Panc1 (cell line): ENCODE measurements around the gene VSX1. TPM values are rescaled to one million over a fixed set of nuclear protein-coding genes. Genes with fewer than 3 reads are reported as not detected.

ENCODE experiments used
- ATAC-seq: fragments of 200-7000 bp; cut with Tn5 transposase; 2 replicates; pipeline ENCODE4 v1.9.1; 2020; ENCODE audit warnings: mild to moderate bottlenecking, moderate library complexity
- BruUV-seq: library from RNA; stranded (reverse); fragments of 400-500 nt; replicated peaks from 2 replicates; lab custom pipeline; 2021; lab: Mats Ljungman, UMichigan
- CTCF ChIA-PET: fragments of 300-600 bp; sonication (Branson Sonifier 250); formaldehyde crosslinking; loops from one replicate; lab custom pipeline; 2022; ENCODE audit warnings: antibody characterized with exemption; lab: Charles Lee
- POLR2A ChIA-PET: fragments of 300-600 bp; sonication (Branson Sonifier 250); formaldehyde crosslinking; loops from one replicate; lab custom pipeline; 2022; ENCODE audit warnings: antibody characterized with exemption; lab: Charles Lee
- DNase-seq: peaks from one replicate; pipeline ENCODE4 v3.0.0-alpha.2; 2010; ENCODE audit warnings: low read depth, low spot score
- H3K27ac ChIP-seq: 2 replicates; pipeline ENCODE4 v1.5.1; 2011; ENCODE audit warnings: mild to moderate bottlenecking, low read length, inconsistent platforms
- H3K27me3 ChIP-seq: fragments of 200-500 bp; sonication (Bioruptor generic); 2 replicates; pipeline ENCODE4 v1.6.0; 2014; ENCODE audit warnings: low read length, inconsistent platforms; ENCODE audit not compliant: control insufficient read depth, insufficient read depth
- H3K36me3 ChIP-seq: fragments of 200-500 bp; sonication (Bioruptor generic); 2 replicates; pipeline ENCODE4 v1.5.1; 2014; ENCODE audit warnings: inconsistent platforms, mild to moderate bottlenecking, low read length, moderate library complexity; ENCODE audit not compliant: control insufficient read depth, insufficient read depth
- H3K4me1 ChIP-seq: 2 replicates; pipeline ENCODE4 v1.5.1; 2011; ENCODE audit warnings: inconsistent platforms, mild to moderate bottlenecking, low read length, moderate library complexity; ENCODE audit not compliant: control insufficient read depth, insufficient read depth
- H3K4me3 ChIP-seq, 2 experiments: 2 replicates each; pipeline ENCODE4 v1.5.1; 2011 to 2012; ENCODE audit warnings: low read depth in 2 of 2, low read length in 2 of 2, mild to moderate bottlenecking in 2 of 2, inconsistent platforms in 1 of 2, moderate library complexity in 1 of 2
- H3K9me3 ChIP-seq: fragments of 200-500 bp; sonication (Bioruptor generic); 2 replicates; pipeline ENCODE4 v1.5.1; 2014; ENCODE audit warnings: low read depth, mild to moderate bottlenecking, inconsistent platforms, low read length, moderate library complexity; ENCODE audit not compliant: control insufficient read depth, insufficient read depth
- POLR2AphosphoS5 ChIP-seq: IDR thresholded peaks from 2 replicates; pipeline ENCODE4 v1.6.1; 2012; ENCODE audit warnings: mild to moderate bottlenecking, low read depth, low read length, moderate library complexity
- SIN3A ChIP-seq: IDR thresholded peaks from 2 replicates; pipeline ENCODE4 v1.6.1; 2012; ENCODE audit warnings: low read depth, mild to moderate bottlenecking, low read length, moderate library complexity, borderline replicate concordance; ENCODE audit not compliant: insufficient read depth
- TCF7L2 ChIP-seq: IDR thresholded peaks from 2 replicates; pipeline ENCODE4 v1.6.1; 2011; ENCODE audit warnings: mild to moderate bottlenecking, low read depth, low read length, inconsistent platforms
- in situ Hi-C: cut with HindIII; loops from 2 replicates; pipeline ENCODE4 v1.10.0; 2016; ENCODE audit warnings: low sequenced_read_pairs, low pct_unique_long_range_greater_than_20kb
- intact Hi-C: fragments of 100-400 bp; cut with micrococcal nuclease; formaldehyde crosslinking; loops from one replicate; pipeline ENCODE4 v1.10.0; 2022; ENCODE audit not compliant: unreplicated experiment
- total RNA-seq: library from RNA; stranded (reverse); gene quantifications from one replicate; pipeline ENCODE4 v1.2.1, GENCODE V29; 2021; ENCODE audit not compliant: unreplicated experiment
- TF ChIP-seq, protein P1 (sequence below): fragments of 450-650 bp; IDR thresholded peaks from 2 replicates; pipeline ENCODE4 v1.5.1; 2017; ENCODE audit warnings: mild to moderate bottlenecking
- TF ChIP-seq, protein P2 (sequence below), 2 experiments: IDR thresholded peaks; 2 replicates each; pipeline ENCODE4 v1.6.1; 2011 to 2012; ENCODE audit warnings: low read depth in 2 of 2, control low read depth in 1 of 2, low read length in 1 of 2, mild to moderate bottlenecking in 1 of 2, moderate library complexity in 1 of 2; ENCODE audit not compliant: insufficient read depth in 1 of 2

VSX1 gene
- total RNA-seq, 1 experiment from 2014 or later: 0.21 TPM

DNA sequence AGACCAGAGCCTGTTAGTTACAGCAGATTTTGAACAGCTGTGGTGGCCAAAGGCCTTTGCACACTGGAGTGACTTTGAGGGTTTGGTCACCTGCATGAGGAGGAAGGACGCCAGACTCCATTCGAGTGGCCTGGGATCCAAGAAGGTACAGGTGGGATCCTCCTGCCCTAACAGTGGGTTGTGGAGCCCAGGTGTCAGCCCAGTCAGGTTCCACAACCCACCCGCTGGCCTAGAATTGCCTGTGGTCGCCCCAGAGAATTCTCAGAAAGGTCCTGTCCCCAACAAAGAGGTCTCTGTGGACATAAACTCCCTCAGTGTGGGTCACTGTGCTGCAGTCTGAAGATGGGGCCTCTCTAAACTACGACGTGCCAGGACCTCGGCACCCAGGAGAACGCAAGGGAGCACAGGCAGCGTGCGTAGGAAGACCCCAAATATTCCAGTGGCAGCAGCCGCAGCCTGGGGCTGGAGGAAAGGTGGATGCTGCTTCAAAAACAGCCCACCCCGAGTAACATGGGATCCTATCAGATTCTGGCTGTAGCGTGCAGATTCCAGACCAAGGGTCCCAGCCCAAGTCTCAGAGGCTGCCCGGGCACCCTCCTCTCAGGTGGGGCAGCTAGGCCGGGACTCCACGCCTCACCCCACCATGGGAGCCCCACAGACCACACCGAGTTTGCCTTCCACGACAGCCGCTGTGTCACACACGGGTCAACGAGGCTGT lies 40.0 kb downstream of the VSX1 start:
- CTCF ChIA-PET: no interaction called here
- no TSS peak for BruUV-seq
- intact Hi-C loops: no loop called here

DNA sequence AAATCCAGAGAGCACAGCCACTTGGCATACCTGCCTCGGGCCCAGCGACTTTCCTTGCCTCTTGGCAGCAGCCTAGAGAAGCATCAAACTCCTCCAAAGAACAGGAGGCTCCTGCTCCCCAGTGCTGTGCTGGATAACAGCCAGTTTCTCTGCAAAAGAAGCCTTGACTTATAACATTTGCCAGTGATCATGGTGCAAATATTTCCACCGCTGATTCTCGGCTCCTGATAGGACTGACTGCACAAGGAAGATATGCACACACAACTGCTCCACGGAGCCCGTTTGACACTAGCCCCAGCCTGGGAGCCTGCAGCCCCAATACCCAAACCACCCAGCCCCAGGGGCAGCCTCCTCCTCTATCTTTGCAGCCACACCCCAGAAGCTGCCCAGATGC lies 41.5 kb downstream of the VSX1 start:
- Histone ChIP-seq H3K27me3 (no peaks in the 10 kb centered on the region), H3K4me3 (no peak overlapping the region), H3K27ac (no peak overlapping the region; the same call in 1 of the 2 replicates), H3K4me1 (peaks cover 14% of the 10 kb centered on the region), H3K36me3 (no peaks in the 10 kb centered on the region), H3K9me3 (no peaks in the 10 kb centered on the region)
- ATAC-seq (no peak; the same call in 1 of the 2 replicates), DNase-seq (no peak)
- no TSS peak for BruUV-seq
- intact Hi-C loops: no loop called here
- in situ Hi-C loops: no loop called here
- POLR2A ChIA-PET: no interaction called here
- CTCF ChIA-PET: no interaction called here
- TF ChIP-seq, protein P1, sequence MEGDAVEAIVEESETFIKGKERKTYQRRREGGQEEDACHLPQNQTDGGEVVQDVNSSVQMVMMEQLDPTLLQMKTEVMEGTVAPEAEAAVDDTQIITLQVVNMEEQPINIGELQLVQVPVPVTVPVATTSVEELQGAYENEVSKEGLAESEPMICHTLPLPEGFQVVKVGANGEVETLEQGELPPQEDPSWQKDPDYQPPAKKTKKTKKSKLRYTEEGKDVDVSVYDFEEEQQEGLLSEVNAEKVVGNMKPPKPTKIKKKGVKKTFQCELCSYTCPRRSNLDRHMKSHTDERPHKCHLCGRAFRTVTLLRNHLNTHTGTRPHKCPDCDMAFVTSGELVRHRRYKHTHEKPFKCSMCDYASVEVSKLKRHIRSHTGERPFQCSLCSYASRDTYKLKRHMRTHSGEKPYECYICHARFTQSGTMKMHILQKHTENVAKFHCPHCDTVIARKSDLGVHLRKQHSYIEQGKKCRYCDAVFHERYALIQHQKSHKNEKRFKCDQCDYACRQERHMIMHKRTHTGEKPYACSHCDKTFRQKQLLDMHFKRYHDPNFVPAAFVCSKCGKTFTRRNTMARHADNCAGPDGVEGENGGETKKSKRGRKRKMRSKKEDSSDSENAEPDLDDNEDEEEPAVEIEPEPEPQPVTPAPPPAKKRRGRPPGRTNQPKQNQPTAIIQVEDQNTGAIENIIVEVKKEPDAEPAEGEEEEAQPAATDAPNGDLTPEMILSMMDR: no peak
- TF ChIP-seq POLR2AphosphoS5: no peak
- no peak for TF ChIP-seq TCF7L2
- no peak for TF ChIP-seq SIN3A
- TF ChIP-seq, protein P2, sequence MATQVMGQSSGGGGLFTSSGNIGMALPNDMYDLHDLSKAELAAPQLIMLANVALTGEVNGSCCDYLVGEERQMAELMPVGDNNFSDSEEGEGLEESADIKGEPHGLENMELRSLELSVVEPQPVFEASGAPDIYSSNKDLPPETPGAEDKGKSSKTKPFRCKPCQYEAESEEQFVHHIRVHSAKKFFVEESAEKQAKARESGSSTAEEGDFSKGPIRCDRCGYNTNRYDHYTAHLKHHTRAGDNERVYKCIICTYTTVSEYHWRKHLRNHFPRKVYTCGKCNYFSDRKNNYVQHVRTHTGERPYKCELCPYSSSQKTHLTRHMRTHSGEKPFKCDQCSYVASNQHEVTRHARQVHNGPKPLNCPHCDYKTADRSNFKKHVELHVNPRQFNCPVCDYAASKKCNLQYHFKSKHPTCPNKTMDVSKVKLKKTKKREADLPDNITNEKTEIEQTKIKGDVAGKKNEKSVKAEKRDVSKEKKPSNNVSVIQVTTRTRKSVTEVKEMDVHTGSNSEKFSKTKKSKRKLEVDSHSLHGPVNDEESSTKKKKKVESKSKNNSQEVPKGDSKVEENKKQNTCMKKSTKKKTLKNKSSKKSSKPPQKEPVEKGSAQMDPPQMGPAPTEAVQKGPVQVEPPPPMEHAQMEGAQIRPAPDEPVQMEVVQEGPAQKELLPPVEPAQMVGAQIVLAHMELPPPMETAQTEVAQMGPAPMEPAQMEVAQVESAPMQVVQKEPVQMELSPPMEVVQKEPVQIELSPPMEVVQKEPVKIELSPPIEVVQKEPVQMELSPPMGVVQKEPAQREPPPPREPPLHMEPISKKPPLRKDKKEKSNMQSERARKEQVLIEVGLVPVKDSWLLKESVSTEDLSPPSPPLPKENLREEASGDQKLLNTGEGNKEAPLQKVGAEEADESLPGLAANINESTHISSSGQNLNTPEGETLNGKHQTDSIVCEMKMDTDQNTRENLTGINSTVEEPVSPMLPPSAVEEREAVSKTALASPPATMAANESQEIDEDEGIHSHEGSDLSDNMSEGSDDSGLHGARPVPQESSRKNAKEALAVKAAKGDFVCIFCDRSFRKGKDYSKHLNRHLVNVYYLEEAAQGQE (IDR thresholded peaks at IDR 0.05; ENCODE audit: insufficient read depth in 1 of 2, low read depth in 2 of 2, low read length in 1 of 2): no peak

More for the DNA sequence above, 40.0 kb downstream of the VSX1 start:
- Histone ChIP-seq H3K4me3 (no peak overlapping the region), H3K36me3 (no peaks in the 10 kb centered on the region), H3K4me1 (peaks cover 14% of the 10 kb centered on the region), H3K27me3 (no peaks in the 10 kb centered on the region), H3K9me3 (no peaks in the 10 kb centered on the region), H3K27ac (no peak overlapping the region)
- ATAC-seq (no peak), DNase-seq (no peak)
- POLR2A ChIA-PET: no interaction called here
- in situ Hi-C loops: no loop called here
- TF ChIP-seq, protein P2 (IDR thresholded peaks at IDR 0.05; ENCODE audit: insufficient read depth in 1 of 2, low read depth in 2 of 2, low read length in 1 of 2): no peak
- TF ChIP-seq POLR2AphosphoS5 (no peak), TCF7L2 (no peak), SIN3A (no peak)
- TF ChIP-seq, protein P1: no peak
